ENCODE data around the gene DLEC1.
"Not testable (repeated sequence)": the region's sequence is repeated elsewhere in the genome, so short reads cannot be mapped to it uniquely, and the experiment has no call there.

Gene DLEC1

DNA sequence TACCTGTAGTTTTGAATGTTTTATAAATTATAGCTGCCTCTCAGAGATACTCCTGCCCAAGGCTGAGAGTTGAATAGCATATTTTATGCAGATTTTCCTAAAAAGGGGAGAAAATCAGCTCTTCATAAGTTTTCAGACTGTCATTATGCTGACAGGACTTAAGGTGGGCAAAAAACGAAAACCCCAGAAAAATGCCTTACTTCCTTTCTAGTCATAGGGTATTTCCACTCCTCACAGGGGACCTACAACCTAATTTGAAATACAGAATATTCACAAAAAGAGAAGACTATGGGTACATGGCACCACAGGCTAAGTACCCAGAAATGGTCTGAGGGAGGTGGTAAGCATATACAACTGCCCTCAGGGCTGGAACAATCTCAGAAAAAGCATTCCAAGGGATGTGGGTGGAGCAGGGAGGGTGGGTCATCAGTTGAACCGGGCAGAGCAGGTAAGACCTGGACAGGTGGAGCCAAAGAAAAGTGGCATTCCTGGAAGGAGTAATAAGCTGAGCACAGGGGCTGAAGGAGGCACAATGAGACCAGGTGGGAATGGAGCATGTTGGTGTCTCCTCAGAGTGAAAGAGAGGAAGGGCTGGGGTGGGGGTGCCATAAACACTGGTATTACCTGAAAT is 115.7 kb downstream of the DLEC1 start:
- DNase-seq (ENCODE audit: low read depth in 2 of 2): no peak

DNA sequence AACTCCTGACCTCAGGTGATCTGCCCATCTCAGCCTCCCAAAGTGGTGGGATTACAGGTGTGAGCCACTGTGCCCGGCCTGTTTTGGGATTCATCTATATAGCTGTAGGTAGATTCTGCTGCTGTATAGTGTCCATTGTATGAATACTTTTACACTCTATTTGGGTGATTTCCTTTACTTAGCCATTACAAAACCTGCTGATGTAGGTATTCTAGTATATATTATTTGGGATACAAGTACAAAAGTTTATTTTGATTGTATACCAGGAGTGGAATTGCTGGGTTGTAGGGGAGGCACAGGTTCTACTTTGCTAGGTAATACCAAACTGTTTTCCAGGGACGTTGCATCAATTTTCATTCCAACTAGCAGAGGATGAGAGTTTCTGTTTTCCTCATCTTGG is 116.8 kb downstream of the DLEC1 start:
- no peak for DNase-seq (ENCODE audit: low read depth in 2 of 2)

DNA sequence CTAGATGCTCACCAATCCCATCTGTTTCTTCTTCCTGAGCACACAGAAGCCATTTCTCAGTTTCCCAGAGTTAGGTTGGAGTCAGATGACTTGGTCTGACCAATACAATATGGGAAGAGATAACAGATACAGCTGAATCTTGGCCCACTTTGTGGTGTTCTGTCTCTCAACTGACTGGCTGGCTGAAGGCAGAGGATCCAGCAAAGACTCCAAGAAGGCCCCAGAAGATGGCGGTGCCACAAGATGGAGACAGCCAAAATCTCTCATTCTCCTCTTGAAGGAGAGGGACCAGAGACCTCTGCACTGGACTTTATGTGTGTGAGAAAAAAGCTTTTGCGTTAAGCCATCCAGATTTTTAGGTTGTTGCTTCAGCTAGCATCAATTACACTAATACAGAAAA is 118.1 kb downstream of the DLEC1 start:
- no peak for DNase-seq (ENCODE audit: low read depth in 2 of 2)

DNA sequence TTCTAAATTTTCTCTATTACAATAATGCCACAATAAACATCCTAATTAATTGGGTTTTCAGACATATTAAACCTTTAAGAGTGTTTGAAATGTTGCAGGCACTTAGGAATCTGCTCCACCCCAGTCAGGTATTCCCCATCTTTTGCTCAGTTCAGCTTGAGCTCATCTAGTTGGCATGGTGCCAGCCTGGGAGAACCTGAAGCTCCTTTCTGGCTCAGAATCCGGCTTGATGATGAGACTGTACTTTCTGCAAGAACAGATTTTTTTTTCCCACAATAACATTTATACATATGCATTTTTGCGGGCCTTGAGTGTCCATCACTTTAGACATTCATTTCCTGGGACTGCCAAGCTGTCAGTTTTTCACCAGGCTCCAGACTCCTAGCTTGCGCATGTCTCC is 118.6 kb downstream of the DLEC1 start:
- DNase-seq (ENCODE audit: low read depth in 2 of 2): no peak

DNA sequence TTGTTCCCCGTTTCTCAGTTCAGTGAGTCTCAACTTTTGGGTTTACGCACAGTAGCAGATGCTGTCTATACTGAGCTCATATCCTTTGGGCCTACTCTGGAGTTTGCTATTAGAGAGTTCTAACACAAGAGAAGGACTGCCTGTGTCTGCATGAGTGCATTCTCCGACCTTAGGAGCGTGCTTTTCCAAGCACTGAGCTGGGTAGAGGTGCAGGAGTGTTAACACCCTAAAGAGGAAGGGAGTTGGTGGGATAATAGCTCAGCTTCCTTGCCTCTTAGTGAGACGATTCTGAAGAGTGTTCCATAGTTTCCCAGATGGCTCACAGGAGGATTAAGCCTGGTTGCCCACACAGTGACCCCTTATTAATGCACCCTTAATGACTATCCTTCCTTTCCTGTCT is 119.5 kb downstream of the DLEC1 start:
- DNase-seq (ENCODE audit: low read depth in 2 of 2): no peak

DNA sequence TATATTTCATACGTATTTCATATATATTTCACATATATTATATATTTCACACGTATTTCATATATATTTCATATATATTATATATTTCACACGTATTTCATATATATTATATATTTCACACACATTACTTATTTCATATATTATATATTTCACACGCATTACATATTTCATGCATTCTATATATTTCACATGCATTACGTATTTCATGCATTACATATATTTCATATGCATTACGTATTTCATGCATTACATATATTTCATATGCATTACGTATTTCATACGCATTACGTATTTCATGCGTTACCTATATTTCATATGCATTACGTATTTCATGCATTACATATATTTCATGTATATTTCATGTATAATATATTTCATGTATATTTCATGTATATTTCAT is 121.7 kb downstream of the DLEC1 start:
- not testable (repeated sequence) for DNase-seq (ENCODE audit: low read depth in 2 of 2)

DNA sequence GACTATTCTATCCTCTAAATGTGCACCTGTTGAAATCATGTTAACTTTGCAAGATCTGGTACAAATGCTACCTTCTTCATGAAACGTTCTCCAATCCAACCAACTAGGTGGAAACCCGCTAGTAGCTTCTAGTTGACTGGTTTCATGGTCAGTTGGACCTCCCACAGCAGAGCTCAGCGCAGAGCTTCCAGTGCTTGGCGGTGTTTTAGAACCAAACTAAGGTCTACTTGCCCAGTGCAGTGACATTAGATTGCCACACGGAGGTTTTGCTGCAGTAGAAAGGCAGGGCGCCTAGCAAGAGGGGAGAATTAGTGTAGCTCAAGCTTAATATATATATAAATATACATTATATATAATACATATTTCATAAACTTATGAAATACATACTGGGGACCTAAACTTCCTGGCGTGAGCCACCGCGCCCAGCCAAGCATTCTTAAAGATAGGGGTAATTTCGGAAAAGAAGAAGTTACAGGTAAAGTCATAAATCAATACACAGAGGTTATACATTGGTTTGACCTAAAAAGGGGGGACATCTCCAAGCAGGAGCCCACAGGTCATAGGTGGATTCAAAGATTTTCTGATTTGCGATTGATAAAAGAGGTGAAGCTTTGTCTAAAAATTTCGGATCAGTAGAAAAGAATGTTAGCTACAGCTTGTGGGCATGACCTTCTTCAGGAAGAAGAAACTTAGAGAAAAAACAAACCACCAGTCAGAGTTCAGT is 124.3 kb downstream of the DLEC1 start:
- DNase-seq (ENCODE audit: low read depth in 2 of 2): no peak

DNA sequence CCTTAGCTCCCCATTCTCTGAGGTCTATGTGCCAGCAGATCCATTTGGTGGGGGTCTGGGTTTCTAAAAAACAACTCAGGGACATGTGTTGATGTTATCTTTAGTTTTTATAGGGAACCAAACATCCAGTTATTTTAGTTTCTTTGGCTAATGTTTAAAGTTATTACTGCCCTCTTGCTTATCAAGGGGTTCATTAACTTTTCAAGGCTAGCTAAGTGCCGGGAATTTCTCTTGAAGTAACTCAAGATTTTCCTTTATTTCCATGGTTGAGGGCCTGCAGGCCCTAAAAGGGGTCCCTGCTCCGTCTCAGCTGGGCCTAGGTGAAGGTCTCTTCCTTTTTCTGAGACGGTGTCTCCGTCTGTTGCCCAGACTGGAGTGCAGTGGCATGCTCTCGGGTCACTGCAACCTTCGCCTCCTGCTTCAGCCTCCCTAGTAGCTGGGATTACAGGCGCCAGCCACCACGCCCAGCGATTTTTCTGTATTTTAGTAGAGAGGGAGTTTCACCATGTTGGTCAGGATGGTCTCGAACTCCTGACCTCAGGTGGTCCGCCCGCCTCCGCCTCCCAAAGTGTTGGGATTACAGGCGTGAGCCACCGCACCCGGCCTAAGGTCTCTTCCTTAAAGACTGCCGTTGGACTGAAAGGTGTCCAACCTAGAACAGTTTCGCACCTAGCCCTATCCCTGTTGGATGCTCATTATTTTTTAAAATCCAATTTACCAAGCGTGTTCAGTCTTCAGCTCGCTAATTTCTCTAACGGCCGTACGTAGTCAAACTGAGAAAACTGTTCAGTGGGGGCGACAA is 125.0 kb downstream of the DLEC1 start:
- no peak for DNase-seq (ENCODE audit: low read depth in 2 of 2)

DNA sequence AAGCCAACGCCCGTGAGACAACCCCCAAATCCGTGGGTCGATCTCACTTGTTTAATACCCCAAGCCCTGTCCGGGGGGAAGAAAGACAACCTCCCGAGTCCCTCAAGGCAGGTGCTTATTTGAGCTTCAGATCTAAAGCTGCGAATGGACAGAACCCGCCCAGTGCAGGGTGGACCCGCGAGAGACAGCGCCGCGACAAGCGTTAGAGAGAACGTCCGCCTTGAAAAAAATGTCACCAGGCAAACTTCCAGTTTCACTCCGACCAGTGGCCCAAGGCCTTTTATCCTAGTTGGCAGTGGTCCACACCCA is 125.6 kb downstream of the DLEC1 start:
- no peak for DNase-seq (ENCODE audit: low read depth in 2 of 2)

DNA sequence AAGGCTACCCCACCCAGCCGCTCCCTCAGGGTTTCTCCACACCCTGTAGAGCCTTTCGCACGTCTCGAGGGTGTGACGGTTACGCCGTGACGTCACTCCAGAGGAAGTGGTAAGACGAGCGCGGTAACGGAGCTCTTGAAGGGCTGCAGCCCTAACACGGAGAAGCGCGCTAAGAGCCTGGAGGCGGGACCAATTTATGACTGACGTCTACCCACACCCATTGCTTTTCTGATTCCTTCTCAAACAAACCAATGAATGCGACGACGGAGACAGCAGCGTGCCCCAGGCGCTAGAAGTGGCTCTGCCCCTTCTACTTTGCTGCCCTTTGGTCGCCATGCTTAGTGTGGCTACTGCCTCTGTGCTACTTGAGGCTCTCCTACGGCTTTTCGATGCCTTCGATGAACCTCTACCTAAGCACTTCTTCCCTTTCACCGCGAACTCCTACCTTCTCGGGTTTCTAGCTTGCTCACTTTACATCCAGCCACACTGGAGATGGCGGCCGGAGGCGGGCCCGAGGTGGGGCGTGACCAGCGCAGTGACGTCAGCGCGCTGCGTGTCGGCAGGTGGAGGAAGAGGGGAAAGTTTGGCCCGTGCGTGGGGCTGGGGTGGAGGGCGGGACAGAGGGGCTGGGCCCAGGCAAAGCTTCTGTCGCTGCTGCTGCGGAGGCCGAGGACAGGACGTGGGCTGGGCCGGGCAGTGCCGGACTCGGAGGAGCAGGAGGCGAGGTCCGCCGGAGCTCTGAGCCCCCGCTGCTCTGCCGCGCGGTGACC is 126.1 kb downstream of the DLEC1 start, which contains the start of gene OXSR1:
TSS of gene OXSR1 (plus strand) at position 586 of the 770 bp plus-strand sequence. CDS start 340 bp downstream, outside the sequence.
- DNase-seq (ENCODE audit: low read depth in 2 of 2): peak; percentile 99

DNA sequence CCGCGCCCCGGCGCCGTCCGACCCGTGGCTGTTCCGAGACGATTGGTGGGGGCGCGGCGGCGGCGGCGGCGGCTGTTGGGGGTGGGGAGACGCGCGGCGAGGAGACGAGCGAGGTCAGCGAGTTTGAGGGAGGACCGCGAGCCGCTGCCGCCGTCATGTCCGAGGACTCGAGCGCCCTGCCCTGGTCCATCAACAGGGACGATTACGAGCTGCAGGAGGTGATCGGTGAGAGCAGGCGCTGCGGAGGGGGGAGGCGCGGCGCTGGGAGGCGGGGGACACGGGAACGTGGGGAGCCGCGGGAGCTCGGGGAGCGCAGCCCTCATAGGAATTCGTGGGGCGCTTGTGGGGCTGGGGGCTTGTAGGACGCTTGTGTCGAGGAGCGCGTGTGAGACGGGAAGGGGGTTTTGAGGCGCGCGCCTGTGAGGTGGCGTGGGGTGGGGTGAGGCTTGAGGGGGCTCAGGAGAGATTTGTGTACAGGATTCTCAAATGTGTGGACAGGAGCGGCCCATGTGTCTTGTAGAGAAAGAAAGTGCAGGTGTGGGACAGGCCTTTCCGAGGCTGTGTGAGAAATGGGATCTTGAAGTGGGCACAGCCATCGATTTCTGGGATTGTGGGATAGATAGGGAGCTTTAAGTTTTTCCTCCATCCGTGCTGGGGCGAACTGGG is 126.8 kb downstream of the DLEC1 start:
- no peak for DNase-seq (ENCODE audit: low read depth in 2 of 2)

DNA sequence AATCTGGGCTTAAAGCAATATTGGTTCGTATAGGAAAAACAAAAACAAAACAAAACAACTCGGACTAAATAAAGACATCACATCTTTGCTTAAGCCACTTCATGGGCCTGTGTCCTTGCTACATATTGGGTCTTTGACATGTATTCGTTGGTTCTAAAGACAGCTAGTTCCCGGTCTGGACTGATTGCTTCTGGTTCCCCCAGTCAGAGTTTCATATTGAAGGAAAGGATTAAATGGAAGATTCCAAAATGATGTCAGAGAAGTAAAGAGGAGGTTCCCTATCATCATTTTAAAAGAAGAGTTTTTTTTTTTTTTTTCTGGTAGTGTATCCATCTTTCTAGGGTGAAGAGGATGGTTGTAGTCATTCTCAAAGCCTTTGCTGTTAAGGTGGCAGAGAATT is 128.6 kb downstream of the DLEC1 start:
- DNase-seq (ENCODE audit: low read depth in 2 of 2): no peak

DNA sequence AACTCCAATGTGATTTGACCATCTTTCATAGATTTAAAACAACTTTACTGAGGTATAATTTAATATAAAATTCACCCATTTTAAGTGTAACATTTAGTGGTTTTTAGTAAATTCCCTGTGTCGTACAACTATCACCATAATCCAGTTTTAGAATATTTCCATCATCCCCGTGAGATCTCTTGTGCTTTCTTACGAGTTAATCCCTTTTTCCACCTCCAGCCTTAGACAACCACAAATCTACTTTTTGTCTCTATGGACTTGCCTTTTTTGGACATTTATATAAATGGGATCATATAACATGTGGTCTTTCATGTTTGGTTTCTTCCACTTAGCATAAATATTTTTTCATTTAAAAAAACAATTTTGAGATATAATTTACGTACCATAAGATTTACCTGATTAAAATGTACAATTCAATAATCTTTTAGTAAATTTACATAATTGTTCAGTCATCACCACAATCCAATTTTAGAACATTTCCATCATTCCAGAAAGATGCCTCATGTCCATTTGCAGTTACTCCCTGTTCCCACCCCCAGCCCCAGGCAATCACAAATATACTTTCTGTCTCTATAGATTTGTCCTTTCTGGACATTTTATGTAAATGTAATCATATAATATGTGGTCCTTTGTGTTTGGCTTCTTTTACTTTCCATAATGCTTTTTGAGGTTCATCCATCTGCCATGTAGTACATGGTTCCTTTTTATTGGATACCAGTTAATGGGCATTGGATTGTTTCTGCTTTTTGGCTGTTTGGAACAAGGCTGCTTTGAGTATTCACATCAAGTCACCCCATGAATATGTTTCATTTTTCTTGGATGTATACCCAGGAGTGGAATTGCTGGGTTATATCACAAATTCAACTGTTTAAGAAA is 129.4 kb downstream of the DLEC1 start:
- peak in 1 of 2 experiments; percentile 34 for DNase-seq (ENCODE audit: low read depth in 2 of 2)

DNA sequence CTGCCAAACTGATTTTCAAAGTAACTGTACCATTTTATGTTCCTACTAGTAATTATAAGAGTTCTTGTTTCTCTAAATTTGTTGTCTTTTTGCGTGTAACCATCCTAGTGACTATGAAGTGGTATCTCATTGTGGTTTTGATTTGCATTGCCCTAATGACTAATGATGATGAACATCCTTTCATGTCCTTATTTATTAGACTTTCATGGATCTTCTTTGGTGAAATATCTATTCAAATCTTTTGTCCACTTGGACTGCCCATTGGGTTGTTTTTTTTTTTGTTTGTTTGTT is 130.0 kb downstream of the DLEC1 start:
- DNase-seq (ENCODE audit: low read depth in 2 of 2): no peak

DNA sequence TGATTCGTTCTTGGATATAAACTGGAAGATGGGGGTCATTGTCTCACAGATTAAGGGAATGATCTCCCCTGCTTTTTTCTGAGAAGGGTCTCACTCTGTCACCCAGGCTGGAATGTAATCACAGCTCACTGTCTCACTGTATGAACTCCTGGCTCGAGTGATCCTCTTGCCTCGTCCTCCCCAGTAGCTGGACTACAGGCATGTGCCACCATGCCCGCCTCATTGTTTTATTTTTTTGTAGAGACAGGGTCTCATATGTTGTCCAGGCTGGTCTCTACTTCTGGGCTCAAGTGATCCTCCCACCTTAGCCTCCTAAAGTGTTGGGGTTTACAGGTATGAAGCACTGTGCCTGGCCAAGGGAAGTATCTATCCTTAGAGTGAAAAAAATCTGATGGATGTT is 131.7 kb downstream of the DLEC1 start:
- no peak for DNase-seq (ENCODE audit: low read depth in 2 of 2)

DNA sequence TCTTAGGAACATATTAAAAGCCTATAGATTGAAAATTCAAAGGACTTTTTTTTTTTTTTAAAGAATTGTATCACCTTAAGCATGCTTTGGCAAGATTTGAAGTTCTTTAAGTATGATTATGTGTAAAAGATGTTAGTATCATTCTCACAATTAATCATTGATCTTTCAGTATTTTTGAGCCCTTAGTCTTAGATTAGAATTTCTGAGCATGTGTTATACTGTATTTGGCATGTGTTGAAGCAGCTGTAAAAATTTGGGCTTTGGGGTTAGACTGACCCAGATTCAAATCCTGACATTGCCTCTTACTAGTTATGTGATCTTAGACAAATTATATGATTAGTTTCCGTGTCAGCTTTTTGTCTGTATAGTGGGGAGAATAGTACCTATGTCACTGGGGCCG is 132.6 kb downstream of the DLEC1 start:
- DNase-seq (ENCODE audit: low read depth in 2 of 2): no peak
